Stimulated activated naive CD8-positive, alpha-beta T cell treated with anti-CD3 and anti-CD28 coated beads, Interleukin-15, Interleukin-2, amounts not matched to agents 100 U/mL and 50 U/mL, for 24 hours (primary cell): ENCODE measurements around the gene ADIPOR2.
"Not testable (repeated sequence)": the region's sequence is repeated elsewhere in the genome, so short reads cannot be mapped to it uniquely, and the experiment has no call there.

Source experiments
- ATAC-seq: fragments of 150-1000 bp; cut with Tn5 transposase; one replicate; pipeline ENCODE4 v1.10.0; 2021
- DNase-seq: peaks from one replicate; pipeline ENCODE4 v3.0.0; 2021

ADIPOR2 gene

DNA sequence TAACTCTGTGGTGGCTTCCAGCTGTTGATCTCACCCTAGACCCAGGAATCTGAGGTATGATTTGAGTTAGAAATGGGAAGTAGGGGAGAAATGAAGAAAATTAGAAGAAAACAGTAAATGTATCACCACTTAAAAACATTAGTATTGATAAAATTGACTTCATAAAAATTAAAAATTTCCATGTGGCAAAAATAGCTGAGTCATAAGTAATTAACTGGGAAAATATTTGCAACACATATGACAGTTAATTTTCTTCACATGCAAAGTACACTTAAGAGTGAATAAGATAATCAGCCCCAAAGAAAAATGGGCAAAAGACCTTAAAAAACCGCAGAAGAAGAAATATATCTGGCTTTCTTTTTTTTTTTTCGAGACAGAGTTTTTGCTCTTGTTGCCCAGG lies 25.5 kb upstream of the ADIPOR2 start:
- ATAC-seq (no peak), DNase-seq (no peak)

DNA sequence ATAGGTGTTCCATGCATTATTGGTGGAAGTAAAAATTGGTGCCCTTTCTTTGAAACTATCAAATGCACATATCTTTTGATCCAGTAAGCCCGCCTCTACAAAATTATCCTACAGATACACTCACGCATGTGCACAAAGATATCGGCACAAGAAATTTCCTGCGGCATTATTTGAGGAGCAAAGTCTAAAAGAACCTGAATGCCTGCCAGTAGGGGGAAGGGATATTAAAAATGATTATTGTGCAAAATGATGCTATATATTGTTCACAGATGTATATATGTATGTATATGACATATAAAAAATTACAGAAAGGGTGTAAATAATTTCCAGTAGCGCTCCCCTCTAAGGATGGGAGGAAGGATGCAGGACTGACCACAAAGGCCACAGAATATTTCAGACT lies 24.7 kb upstream of the ADIPOR2 start:
- DNase-seq: no peak
- no peak for ATAC-seq

DNA sequence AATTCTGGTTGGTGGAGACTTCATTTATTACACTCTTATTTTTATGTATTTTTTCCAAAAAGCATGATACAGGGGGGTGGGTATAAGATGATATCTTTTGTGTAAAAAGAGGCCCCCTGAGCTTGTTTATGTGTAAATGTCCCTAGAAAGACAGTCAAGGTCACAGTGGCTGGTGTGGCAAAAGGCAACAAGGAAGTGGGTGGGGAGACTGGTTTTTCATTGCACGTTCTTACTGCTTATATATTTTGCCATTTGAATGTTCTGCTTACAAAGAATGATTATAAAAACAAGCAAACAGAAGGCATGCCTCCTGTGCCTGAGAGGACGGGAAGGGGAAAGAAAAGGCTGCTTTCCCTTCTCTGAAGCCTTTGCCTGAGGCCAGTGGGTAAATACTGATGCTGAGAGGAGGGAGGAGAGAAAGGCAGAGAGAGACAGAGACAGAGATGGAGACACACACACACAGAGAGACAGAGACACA lies 24.1 kb upstream of the ADIPOR2 start:
- ATAC-seq (no peak), DNase-seq (no peak)

DNA sequence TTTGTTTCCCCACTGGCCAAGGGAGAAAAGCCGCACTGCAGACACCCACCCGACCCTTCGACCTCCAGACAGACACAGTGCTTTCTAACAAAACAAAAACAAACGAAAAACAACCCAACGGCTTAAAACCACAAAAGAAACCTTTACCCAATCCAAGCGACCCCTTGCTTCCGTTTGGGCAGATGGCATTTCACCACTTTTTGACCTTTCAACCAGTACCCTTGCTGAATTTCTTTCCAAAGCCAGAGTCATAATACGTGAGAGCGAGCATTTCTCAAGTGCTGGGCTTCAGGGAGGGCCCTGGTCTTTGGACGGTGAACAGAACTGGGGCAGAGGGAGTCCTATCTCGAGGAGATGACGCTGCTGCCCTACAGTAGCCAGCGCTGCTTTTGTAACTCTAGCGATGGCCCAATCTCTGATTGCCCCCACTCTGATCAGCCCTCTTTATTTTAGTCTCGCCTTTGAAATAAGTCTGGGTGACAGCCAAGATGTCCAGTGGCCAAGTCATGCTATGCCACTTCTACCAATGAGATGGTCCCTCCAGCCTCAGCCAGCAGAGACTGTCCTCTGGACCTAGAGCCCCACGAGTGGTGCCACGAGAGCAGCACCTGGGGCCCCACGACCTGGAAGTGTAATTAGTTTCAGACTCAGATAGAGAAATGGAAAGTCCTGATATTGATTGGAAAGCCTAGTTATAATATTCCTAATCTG lies 21.9 kb upstream of the ADIPOR2 start:
- ATAC-seq: peak; percentile 50
- DNase-seq: no peak

DNA sequence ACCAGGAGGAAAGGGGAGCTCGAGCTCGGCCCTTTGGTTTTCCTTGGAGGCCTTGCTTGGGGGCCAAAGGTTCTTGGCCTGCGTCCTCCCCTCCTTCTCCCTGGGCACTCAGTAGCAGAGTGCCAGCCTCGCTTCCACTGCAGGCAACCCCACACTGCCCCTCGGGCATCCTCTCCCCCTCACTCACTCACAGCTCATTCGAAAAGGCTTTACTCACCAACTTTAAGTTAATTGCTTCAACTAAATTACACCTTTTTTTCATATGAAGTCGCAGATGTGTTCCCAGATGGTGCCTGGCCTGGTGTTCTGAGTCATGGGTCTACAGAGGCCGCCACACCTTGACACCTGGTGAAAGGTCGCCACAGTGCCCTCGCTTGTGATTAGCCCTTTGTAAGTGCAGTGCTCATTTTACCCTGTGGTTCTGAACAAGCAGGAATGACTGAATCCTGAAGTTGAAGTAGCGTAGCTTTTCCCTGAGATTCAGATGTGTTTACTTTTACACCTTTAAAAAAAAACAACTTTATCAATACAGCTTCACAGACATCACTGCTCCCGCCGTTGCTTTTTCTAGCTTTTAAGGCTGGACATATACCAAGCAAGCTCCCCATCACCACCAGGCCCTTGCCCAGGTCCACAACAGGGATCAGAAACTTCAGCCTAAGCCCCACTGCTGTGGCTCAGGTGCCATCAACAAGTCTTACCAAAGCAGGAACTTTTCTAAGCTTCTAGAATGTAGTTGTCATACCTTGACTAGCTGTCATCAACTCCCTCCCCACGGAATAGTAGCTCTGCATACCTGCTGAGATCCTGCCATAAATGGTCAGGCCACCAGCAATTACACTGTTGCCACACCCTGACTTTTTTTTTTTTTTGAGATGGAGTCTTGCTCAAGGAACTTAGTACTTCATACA lies 20.3 kb upstream of the ADIPOR2 start:
- ATAC-seq: no peak
- DNase-seq: no peak

DNA sequence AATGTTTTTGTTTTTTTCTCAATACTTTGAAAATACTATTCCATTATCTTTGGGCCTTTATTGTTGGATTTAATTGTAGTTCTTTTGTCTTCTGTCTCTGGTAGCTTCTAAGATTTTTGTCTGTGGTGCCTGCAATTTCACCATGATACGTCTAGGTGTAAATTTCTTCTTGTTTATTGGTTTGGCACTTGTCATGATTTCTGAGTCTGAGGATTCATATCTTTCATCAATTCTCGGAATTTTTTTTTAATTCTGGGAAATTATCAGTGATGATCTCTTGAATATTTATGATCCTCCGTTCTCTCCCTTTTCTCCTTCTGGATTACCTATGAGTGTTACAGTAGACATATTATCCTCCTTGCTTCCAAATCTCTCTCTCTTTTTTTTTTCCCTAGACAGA lies 14.8 kb upstream of the ADIPOR2 start:
- no peak for ATAC-seq
- no peak for DNase-seq

DNA sequence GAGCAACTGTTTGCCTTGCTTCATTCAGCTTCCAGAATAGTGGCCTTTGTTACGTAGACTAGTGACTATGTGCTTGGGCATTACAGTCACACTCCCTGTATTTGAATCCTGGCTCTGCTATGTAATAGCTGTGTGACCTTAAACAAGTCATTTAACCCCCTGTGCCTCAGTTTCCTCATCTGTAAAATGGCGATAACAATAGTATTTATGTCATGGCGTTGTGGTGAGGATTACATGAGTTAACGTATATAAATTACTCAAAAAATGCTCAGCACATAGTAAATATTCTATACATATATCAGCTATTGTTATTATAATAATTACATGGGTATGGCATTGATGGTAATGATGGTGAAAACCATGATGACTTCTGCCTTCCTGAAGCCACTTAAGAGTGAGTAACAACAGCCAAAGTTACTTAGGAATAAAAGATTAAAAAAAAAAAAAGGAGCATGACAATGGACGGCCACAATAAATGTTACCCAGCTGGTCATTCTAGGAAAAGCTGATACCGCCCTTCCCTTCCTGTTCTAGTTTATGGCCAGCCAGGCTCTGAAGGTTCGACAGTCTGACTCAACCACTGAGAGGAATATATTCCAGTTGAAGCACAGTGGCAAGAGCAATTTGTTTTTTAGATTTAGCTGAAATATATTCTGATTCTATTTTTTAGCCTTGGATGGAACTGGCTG lies 9.9 kb upstream of the ADIPOR2 start:
- ATAC-seq: no peak
- DNase-seq: no peak

DNA sequence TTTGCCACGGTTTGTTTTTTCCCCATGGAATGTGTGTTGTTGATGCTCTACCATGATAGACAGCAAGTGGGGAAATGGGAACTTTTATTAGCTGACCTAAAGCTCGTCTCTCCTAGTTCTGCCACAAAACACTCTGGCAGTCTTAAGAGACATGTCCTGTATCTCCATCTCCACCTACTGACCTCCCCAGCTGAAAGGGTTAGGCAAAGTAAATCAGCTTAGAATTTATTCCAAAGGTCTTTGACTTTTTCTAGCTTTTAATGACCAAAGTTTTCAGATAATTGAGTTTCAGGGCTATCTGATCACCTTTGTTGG lies 9.4 kb upstream of the ADIPOR2 start:
- no peak for ATAC-seq
- no peak for DNase-seq

DNA sequence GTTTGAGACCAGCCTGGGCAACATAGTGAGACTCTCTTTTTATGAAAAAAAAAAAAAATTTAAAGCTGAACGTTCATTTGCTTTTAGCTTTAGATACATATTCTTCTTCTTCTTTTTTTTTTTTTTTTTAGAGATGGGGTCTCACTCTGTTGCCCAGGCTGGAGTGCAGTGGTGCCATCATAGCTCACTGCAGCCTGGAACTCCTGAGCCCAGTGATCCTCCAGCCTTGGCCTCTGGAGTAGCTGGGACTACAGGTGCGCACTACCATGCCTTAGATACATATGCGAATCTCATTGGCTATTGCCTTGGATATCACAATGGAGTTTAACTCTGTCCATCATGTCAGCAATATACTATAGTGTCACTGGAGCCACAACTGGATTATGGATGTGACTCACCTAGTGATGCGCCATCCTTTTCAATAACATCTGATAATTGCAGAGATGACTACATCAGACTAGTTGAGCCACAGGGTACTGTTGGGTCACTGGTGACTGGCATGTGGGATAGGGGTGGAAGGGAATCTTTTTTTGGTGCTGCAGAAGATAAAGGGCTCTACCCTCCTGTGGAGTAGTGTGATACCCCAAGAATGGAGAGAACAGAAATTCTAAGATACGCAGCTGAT lies 2.7 kb upstream of the ADIPOR2 start:
- ATAC-seq: no peak
- DNase-seq: no peak

DNA sequence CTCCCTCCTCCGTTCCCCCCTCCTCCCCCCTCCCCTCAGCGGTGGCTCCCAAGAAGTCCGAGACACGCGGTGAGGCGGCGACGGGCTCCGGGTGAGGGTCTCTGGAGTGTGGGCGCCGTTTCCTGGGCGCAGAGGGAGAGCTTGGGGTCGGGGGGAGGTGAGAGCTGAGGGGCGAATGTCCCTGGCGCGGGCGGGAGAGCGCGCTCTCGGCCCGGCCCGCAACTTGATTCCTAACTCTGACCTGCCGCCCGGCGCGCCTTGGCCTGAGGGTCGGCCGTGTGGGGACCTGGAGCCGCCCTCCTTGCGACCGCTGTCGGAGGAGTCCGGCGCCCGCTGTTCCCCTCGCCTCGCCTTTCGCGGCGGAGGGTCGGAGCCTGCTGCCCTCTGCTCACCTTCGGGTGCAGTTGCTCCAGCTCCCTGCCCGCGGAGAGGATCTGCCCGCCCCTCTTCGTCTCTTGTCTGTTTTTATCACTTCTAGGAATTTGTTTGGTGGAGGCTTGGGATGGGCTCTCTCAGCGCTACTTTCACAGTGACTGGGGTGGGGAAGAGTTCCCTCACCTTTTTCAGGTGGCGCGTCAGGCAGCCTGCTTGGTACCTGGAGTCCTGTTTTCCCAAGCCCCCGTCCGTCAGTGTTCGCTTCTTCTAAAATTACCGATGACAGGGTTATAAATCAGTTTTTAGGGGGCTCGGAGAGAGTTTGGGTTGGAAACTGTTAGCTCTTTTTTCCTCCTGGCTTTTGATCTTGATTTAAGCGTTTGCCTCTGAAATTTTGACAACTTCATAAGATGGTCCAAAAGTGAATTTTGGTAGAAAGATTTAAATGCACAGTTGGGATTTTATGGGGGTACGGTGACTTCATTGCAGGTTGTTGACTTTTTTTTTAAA lies 495 bp downstream of the ADIPOR2 start:
- DNase-seq: peak; percentile 51

DNA sequence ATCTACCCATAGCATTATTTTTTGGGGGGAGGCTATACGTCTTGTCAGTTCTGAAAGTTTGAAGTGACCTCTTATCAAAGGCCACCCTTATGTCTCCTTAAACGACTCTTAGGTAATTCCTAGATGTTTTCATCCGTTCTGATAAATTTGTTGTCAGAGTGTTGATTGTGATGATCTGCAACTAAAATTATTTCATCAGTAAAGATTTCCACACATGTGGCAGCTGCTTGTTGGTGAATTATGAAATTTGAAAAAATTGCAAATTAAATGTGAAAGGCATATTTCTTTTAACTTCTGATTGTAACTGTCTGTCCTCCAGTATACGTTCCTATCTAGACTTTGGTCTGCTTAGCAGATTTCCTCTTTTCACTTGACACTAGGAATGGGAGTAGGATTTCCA lies 1.4 kb downstream of the ADIPOR2 start:
- no peak for DNase-seq
- ATAC-seq: no peak

More for the DNA sequence above, 495 bp downstream of the ADIPOR2 start:
- peak; percentile 30 for ATAC-seq

DNA sequence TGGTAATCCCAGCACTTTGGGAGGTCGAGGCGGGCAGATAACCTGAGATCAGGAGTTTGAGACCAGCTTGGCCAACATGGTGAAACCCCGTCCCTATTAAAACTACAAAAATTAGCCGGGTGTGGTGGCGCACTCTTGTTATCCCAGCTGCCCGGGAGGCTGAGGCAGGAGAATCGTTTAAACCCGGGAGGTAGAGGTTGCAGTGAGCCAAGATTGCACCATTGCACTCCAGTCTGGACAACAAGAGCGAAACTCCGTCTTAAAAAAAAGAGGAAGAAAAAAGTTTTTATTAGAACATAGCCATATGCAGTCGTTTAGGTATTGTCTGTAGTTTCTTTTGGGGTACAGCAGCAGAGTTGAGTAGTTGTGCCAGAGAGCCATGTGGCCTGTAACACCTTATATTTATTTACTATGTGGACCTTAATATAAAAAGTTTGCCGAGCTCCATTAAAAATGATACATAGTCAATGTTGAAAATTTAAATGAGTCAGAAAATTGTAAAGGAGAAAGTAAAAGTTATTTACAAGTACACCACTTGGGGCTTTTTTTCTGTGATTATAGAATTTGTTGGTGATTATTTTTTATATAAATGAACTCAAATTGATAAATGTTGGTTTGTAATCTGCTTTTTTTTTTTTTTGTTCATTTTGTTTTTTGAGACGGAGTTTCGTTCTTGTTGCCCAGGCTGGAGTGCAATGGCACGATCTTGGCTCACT lies 2.2 kb downstream of the ADIPOR2 start:
- ATAC-seq (no peak), DNase-seq (no peak)

DNA sequence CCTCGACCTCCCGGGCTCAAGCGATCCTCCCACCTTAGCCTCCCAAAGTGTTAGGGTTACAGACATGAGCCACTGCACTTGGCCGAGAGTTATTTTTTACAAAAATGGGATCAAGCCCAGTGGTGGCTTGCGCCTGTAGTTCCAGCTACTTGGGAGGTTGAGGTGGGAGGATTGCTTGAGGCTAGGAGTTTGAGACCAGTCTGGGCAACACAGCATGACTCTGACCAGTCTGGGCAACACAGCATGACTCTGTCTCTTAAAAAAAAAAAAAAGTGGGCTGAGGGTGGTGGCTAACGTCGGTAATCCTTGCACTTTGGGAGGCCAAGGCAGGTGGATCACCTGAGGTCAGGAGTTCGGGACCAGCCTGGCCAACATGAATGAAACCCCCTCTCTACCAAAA lies 4.2 kb downstream of the ADIPOR2 start:
- DNase-seq, ATAC-seq: not testable (repeated sequence)

DNA sequence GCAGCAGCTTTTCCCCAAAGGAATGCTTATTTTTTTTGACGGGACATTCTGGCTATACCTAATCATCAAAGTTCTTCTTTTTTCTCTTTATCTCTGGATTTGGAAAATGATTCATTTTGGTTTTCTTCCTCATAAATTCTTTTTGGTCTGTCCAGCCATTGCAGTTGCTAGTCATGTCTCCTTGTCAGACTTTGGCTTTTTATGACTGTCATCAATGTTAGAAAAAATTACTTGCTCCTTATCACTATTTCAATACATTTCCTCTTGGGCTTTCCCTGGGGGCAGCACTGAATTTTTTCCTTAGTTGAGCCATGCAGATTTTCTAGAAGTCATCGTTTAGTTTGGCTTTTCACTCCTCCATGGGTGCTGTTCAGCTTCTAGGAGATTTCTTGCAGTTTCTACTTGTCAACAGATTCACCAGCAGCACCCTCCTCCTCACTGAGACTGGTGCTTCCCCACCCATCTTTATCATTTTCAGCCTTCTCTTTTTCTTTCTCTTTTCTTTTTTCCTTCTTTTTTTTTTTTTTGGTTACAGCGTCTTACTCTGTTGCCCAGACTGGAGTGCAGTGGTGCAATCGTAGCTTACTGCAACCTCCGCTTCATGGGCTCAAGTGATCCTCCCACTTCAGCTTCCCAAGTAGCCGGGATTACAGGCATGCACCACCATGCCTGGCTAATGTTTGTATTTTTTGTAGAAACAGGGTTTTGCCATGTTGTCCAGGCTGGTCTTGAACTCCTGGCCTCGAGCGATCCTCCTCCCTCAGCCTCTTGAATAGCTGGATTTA lies 5.2 kb downstream of the ADIPOR2 start:
- DNase-seq (no peak), ATAC-seq (no peak)

DNA sequence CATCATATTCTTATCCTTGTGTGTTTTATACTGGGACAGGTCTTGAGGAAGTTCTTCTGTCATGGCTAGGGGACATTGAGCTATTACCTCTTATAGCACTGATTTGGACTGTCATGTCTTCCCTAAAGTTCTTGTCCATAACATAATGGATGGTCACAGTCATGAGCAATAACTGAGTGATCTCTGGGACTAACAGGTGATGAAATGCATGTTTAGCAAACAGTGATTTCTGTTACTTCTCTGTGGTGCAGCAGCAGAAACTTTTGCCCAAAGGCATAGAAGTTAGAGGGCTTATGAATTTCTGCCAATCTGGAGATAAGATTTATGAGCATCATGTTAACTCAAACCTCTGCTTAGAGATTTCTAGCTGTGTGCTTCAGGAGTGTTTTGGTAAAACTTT lies 5.9 kb downstream of the ADIPOR2 start:
- ATAC-seq: no peak
- no peak for DNase-seq

DNA sequence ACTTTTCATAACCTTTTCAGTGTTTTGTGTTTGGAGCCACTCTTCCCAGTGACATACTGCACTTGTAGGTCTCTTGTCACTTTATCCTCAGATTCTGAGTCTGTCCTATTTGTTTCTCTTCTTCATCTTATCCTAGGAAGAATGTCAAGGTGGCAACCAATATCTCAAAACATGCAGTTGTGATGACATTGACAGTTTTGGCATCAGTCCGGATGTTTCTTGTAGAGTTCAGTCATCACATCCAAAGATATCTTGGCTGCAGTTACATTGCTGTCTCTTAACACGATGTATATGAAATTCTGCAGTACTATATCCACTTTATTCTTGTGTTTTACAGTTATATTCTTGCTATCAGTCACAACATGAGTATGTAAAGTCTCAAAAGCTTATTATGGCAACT lies 6.4 kb downstream of the ADIPOR2 start:
- ATAC-seq: no peak

DNA sequence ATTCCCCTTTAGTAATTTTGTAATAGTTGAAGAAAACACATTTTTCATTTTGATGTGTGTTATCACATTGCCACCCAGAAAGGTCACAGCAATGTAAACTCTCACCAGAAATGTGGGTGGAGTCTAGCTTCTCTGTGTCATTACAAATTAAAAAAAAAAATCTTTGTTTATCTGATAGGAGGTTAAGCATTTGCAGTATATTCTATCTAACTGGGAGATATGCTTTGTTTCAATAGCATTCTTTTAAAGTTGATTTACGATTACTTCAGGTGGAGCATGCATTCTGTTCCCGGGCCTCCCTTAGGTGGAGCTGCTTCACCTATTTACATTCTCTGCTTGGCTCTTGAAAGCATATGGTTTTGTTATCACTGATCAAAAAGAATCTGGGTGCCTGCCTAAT lies 7.8 kb downstream of the ADIPOR2 start:
- ATAC-seq (no peak), DNase-seq (no peak)

More for the DNA sequence above, 6.4 kb downstream of the ADIPOR2 start:
- DNase-seq: no peak

DNA sequence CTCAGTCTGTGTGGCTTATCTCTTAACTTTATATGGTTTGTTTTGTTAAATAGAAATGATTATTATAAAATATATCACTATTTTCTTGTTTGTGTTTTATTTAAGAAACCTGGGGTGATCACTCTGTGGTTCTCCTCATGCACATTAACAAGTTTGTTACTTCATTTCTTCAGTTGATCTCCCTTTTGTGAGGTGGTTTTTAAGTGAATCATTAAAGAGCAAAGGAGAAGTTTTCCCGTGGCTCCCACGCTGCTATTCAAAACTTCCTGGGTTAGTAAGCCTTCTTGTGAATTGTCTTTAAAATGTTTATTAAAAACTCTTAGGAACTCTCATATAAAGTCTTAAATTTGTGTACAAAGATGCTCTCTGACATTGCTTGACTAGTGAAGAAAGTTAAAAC lies 11.8 kb downstream of the ADIPOR2 start:
- DNase-seq: no peak
- no peak for ATAC-seq

DNA sequence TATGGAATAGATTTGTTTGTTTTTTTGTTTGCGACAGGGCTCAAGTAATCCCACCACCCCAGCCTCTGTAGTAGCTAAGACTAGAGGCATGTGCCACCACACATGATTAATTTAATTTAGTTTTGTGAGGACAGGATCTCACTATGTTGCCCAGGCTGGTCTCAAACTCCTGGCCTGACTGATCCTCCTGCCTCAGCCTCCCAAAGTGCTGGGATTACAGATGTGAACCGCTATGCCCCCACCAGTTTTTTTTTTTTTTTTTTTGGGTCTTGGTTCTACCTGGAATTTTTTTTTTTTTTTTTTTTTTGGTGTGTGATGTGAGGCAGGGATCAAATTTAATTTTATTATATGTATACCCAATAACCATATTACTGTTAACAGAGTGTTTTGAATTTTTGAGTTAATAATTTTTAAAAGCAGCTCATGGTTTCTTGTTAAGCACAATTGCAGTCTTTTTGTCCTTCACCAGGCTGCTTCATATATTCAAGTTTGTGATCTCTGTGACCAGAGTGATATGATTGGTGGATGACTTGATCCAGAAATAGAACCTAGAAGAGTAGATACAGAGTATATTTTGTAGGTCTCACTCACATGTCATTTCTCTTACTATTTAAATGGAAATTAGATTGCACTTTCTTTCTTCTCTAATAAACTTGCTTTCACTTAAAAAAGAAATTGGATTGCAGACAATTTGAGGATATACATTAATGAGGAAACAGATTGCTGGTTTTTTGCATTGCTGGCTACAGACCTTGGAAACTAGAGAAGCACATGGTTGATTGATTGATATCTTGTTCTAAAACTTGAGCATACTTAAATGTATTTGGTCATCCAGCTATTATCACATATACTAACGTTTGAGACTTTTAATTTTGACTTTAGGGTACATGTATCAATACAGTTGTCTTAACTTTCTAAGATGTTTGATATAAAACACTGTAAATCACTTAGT lies 13.2 kb downstream of the ADIPOR2 start:
- no peak for DNase-seq
- no peak for ATAC-seq
